Muscle of leg (tissue), 11 donors: Measurements from ENCODE around the gene EVX2. TPM values are rescaled to one million over a fixed set of nuclear protein-coding genes. Genes with fewer than 3 reads are reported as not detected.
A peak's percentile ranks its signal among the peaks of the same experiment; 100 is the strongest.

ENCODE experiments used
- DNase-seq: peaks from one replicate; pipeline ENCODE4 v3.0.0; 2013
- H3K27ac ChIP-seq: one replicate; pipeline ENCODE4 v1.5.1; 2013; ENCODE audit warnings: mild to moderate bottlenecking, low read length, control low read depth
- H3K27me3 ChIP-seq: one replicate; pipeline ENCODE4 v1.6.1; 2013; ENCODE audit warnings: low read length; ENCODE audit not compliant: control insufficient read depth, insufficient read depth
- H3K36me3 ChIP-seq: one replicate; pipeline ENCODE4 v1.6.1; 2013; ENCODE audit warnings: low read length; ENCODE audit not compliant: control insufficient read depth, insufficient read depth
- H3K4me1 ChIP-seq: one replicate; pipeline ENCODE4 v1.6.1; 2013; ENCODE audit warnings: low read length; ENCODE audit not compliant: control insufficient read depth, insufficient read depth
- H3K4me3 ChIP-seq: one replicate; pipeline ENCODE4 v1.5.1; 2013; ENCODE audit warnings: low read length, control low read depth
- H3K9me3 ChIP-seq: replicated peaks from 2 replicates; pipeline ENCODE4 v1.6.1; 2013; ENCODE audit warnings: low read depth, low read length; ENCODE audit not compliant: control insufficient read depth
- WGBS: methylation state at CpG from one replicate; pipeline ENCODE4 v1.1.5; 2013; ENCODE audit warnings: missing lambda C conversion rate; ENCODE audit not compliant: insufficient coverage; 5-methylcytosine and 5-hydroxymethylcytosine counted together
- polyA plus RNA-seq, 8 donors: library from polyadenylated mRNA; unstranded; fragments of 120-200 nt; gene quantifications; one replicate each; pipeline versions ENCODE4 v1.2.1 to v1.2.3, GENCODE V29; 2013; ENCODE audit warnings: inconsistent platforms in 1 of 8, low replicate concordance in 1 of 8; ENCODE audit not compliant: insufficient read length in 8 of 8, insufficient read depth in 1 of 8
- total RNA-seq: library from RNA; stranded (reverse); fragments of 120-200 nt; gene quantifications from one replicate; pipeline ENCODE4 v1.2.4, GENCODE V29; 2013

The EVX2 gene
- total and polyA plus RNA-seq, 9 donors = 0.03 to 0.18 (median 0.05) TPM

- Histone ChIP-seq H3K4me3 (no peak overlapping the region), H3K9me3 (no peaks in the 10 kb centered on the region), H3K27me3 (peaks cover 85% of the 10 kb centered on the region), H3K36me3 (no peaks in the 10 kb centered on the region), H3K27ac (no peak overlapping the region), H3K4me1 (peaks cover 43% of the 10 kb centered on the region)
- 2% methylated on average over 6 of the region's 17 CpGs for WGBS
- no peak for DNase-seq
Observed at GRCh38 chr2:176081376-176081836, 2.4 kb downstream of the EVX2 start.

- no peak for DNase-seq
- WGBS = 2% methylated on average over 59 of the region's 68 CpGs
- Histone ChIP-seq H3K36me3 (no peaks in the 10 kb centered on the region), H3K4me3 (peak overlapping the region; percentile 9), H3K27ac (no peak overlapping the region), H3K27me3 (peaks cover 85% of the 10 kb centered on the region), H3K9me3 (no peaks in the 10 kb centered on the region), H3K4me1 (peaks cover 38% of the 10 kb centered on the region)
Observed at GRCh38 chr2:176080540-176081375, 3.0 kb downstream of the EVX2 start.

- no peaks in the 10 kb centered on the region for H3K36me3 ChIP-seq
- WGBS = 2% methylated on average over 81 of the region's 86 CpGs
- peak overlapping the region; percentile 6 for H3K4me3 ChIP-seq
- H3K4me1 ChIP-seq = peaks cover 31% of the 10 kb centered on the region
- no peaks in the 10 kb centered on the region for H3K9me3 ChIP-seq
- H3K27ac ChIP-seq = no peak overlapping the region
- DNase-seq = peak; percentile 62
- peaks cover 84% of the 10 kb centered on the region for H3K27me3 ChIP-seq
Observed at GRCh38 chr2:176079831-176080539, 3.8 kb downstream of the EVX2 start.

GRCh38 chr2:176079285-176079830, 4.4 kb downstream of the EVX2 start:
- no peaks in the 10 kb centered on the region for H3K36me3 ChIP-seq
- peaks cover 25% of the 10 kb centered on the region for H3K4me1 ChIP-seq
- H3K9me3 ChIP-seq = no peaks in the 10 kb centered on the region
- no peak overlapping the region for H3K27ac ChIP-seq
- WGBS = 2% methylated on average over 21 of the region's 30 CpGs
- no peak for DNase-seq
- peaks cover 84% of the 10 kb centered on the region for H3K27me3 ChIP-seq
- peak overlapping the region; percentile 6 for H3K4me3 ChIP-seq

- peaks cover 84% of the 10 kb centered on the region for H3K27me3 ChIP-seq
- peaks cover 24% of the 10 kb centered on the region for H3K4me1 ChIP-seq
- no peak overlapping the region for H3K4me3 ChIP-seq
- no peak for DNase-seq
- no peaks in the 10 kb centered on the region for H3K9me3 ChIP-seq
- WGBS = 17% methylated on average over 9 of the region's 25 CpGs
- H3K27ac ChIP-seq = no peak overlapping the region
- no peaks in the 10 kb centered on the region for H3K36me3 ChIP-seq
Observed at GRCh38 chr2:176078541-176079284, 5.0 kb downstream of the EVX2 start.

GRCh38 chr2:176076796-176077195, 7.0 kb downstream of the EVX2 start:
- WGBS = no CpG with 5 or more reads among the region's 2 CpGs
- Histone ChIP-seq H3K27me3 (peaks cover 83% of the 10 kb centered on the region), H3K9me3 (no peaks in the 10 kb centered on the region), H3K4me3 (no peak overlapping the region), H3K27ac (no peak overlapping the region), H3K36me3 (no peaks in the 10 kb centered on the region), H3K4me1 (peaks cover 14% of the 10 kb centered on the region)
- no peak for DNase-seq

- DNase-seq = no peak
- peaks cover 17% of the 10 kb centered on the region for H3K4me1 ChIP-seq
- no peaks in the 10 kb centered on the region for H3K9me3 ChIP-seq
- H3K27ac ChIP-seq = no peak overlapping the region
- WGBS = no CpG with 5 or more reads among the region's 7 CpGs
- H3K27me3 ChIP-seq = peaks cover 83% of the 10 kb centered on the region
- H3K36me3 ChIP-seq = no peaks in the 10 kb centered on the region
- no peak overlapping the region for H3K4me3 ChIP-seq
Observed at GRCh38 chr2:176076063-176076462, 7.7 kb downstream of the EVX2 start.

GRCh38 chr2:176075481-176075880, 8.3 kb downstream of the EVX2 start:
- H3K27me3 ChIP-seq = peaks cover 83% of the 10 kb centered on the region
- DNase-seq = no peak
- H3K36me3 ChIP-seq = no peaks in the 10 kb centered on the region
- no peak overlapping the region for H3K27ac ChIP-seq
- H3K9me3 ChIP-seq = no peaks in the 10 kb centered on the region
- WGBS = 4% methylated on average over 7 of the region's 15 CpGs
- no peak overlapping the region for H3K4me3 ChIP-seq
- peaks cover 13% of the 10 kb centered on the region for H3K4me1 ChIP-seq

GRCh38 chr2:176074919-176075425, 8.8 kb downstream of the EVX2 start:
- no peak overlapping the region for H3K4me3 ChIP-seq
- H3K27ac ChIP-seq = no peak overlapping the region
- no peaks in the 10 kb centered on the region for H3K36me3 ChIP-seq
- H3K27me3 ChIP-seq = peaks cover 85% of the 10 kb centered on the region
- peaks cover 13% of the 10 kb centered on the region for H3K4me1 ChIP-seq
- H3K9me3 ChIP-seq = no peaks in the 10 kb centered on the region
- WGBS = 30% methylated on average over 2 of the region's 7 CpGs
- no peak for DNase-seq
